K562 (cell line): ENCODE results near the gene ADCY9. TPM values are rescaled to one million over a fixed set of nuclear protein-coding genes. Genes with fewer than 3 reads are reported as not detected.

Experiments
- ADNP ChIP-seq: fragments of 200-800 bp; sonication (Bioruptor generic); IDR thresholded peaks from 2 replicates; pipeline ENCODE4 v1.6.1; 2016; ENCODE audit warnings: missing genetic modification characterization, missing compliant biosample characterization
- ARID3B ChIP-seq: fragments of 250-450 bp; sonication (Bioruptor Pico); IDR thresholded peaks from 2 replicates; pipeline ENCODE4 v1.4.0; 2020; ENCODE audit warnings: borderline replicate concordance
- CBX1 ChIP-seq: sonication (generic); IDR thresholded peaks from 2 replicates; pipeline ENCODE4 v1.6.1; 2016; ENCODE audit warnings: antibody characterized with exemption, low read depth, mild to moderate bottlenecking
- CBX2 ChIP-seq: fragments of 200-600 bp; sonication (generic); IDR thresholded peaks from one replicate; pipeline ENCODE4 v1.6.1; 2012; ENCODE audit warnings: mild to moderate bottlenecking, low read length, inconsistent platforms; ENCODE audit not compliant: insufficient read depth, poor library complexity, severe bottlenecking
- CC2D1A ChIP-seq: fragments of 450-650 bp; IDR thresholded peaks from 2 replicates; pipeline ENCODE4 v1.6.1; 2017; ENCODE audit warnings: mild to moderate bottlenecking
- CEBPB ChIP-seq: fragments of 450-650 bp; IDR thresholded peaks from 2 replicates; pipeline ENCODE4 v1.6.1; 2016; ENCODE audit warnings: missing genetic modification characterization, missing compliant biosample characterization
- CREB1 ChIP-seq, 2 experiments: sonication (generic) in 1 of 2; formaldehyde crosslinking in 1 of 2; IDR thresholded peaks; 2 replicates each; pipeline versions ENCODE4 v1.6.1 to v1.8.0; 2012 to 2022; ENCODE audit warnings: inconsistent platforms in 1 of 2, mild to moderate bottlenecking in 1 of 2, missing genetic modification reagents in 1 of 2, moderate library complexity in 1 of 2
- DIDO1 ChIP-seq: fragments of 450-650 bp; IDR thresholded peaks from 2 replicates; pipeline ENCODE4 v1.6.1; 2016; ENCODE audit warnings: low read depth, missing biosample characterization, missing genetic modification characterization
- ELF2 ChIP-seq: fragments of 250-450 bp; sonication (Bioruptor Pico); IDR thresholded peaks from 2 replicates; pipeline ENCODE4 v1.5.0; 2021; ENCODE audit warnings: mild to moderate bottlenecking
- ESRRA ChIP-seq: fragments of 450-650 bp; IDR thresholded peaks from 2 replicates; pipeline ENCODE4 v1.6.1; 2014; ENCODE audit warnings: low read depth, mild to moderate bottlenecking, moderate library complexity, borderline replicate concordance
- KAT8 ChIP-seq: fragments of 450-650 bp; IDR thresholded peaks from 2 replicates; pipeline ENCODE4 v1.6.1; 2016; ENCODE audit warnings: low read depth, mild to moderate bottlenecking
- KDM5B ChIP-seq: fragments of 200-600 bp; sonication (generic); IDR thresholded peaks from 2 replicates; pipeline ENCODE4 v1.6.1; 2012; ENCODE audit warnings: low read depth, mild to moderate bottlenecking, moderate library complexity, low read length, control low read depth, inconsistent platforms; ENCODE audit not compliant: insufficient replicate concordance
- MNT ChIP-seq, 2 experiments: fragments of 450-650 bp; conservative IDR thresholded peaks; 2 replicates each; pipeline ENCODE4 v1.6.1; 2017; ENCODE audit warnings: mild to moderate bottlenecking in 2 of 2, moderate library complexity in 2 of 2
- NR2C1 ChIP-seq, 2 experiments: fragments of 450-650 bp; IDR thresholded peaks; 2 replicates each; pipeline ENCODE4 v1.6.1; 2017; ENCODE audit warnings: mild to moderate bottlenecking in 2 of 2, antibody characterized with exemption in 1 of 2, inconsistent platforms in 1 of 2, missing compliant biosample characterization in 1 of 2, missing genetic modification characterization in 1 of 2
- POLR3G ChIP-seq: IDR thresholded peaks from 2 replicates; pipeline ENCODE4 v1.6.1; 2011; ENCODE audit not compliant: insufficient read length, insufficient replicate concordance; ENCODE audit errors: extremely low read depth
- RHOXF2B ChIP-seq: fragments of 250-450 bp; sonication (Bioruptor Pico); conservative IDR thresholded peaks from 2 replicates; pipeline ENCODE4 v1.5.1; 2021
- TFAP4 ChIP-seq: sonication (generic); formaldehyde crosslinking; IDR thresholded peaks from 2 replicates; pipeline ENCODE4 v1.8.0; 2022; ENCODE audit warnings: missing genetic modification reagents, mild to moderate bottlenecking, moderate library complexity, borderline replicate concordance
- ZBTB34 ChIP-seq: fragments of 250-450 bp; sonication (Bioruptor Pico); IDR thresholded peaks from 2 replicates; pipeline ENCODE4 v1.8.0; 2021; ENCODE audit warnings: mild to moderate bottlenecking, moderate library complexity
- ZBTB7A ChIP-seq: IDR thresholded peaks from 2 replicates; pipeline ENCODE4 v1.6.1; 2011; ENCODE audit warnings: low read depth, mild to moderate bottlenecking, low read length, moderate library complexity, borderline replicate concordance; ENCODE audit not compliant: control insufficient read depth
- ZNF124 ChIP-seq: sonication (generic); formaldehyde crosslinking; IDR thresholded peaks from 2 replicates; pipeline ENCODE4 v1.8.1; 2022; ENCODE audit warnings: missing genetic modification reagents
- ZNF274 ChIP-seq: IDR thresholded peaks from 2 replicates; pipeline ENCODE4 v1.6.1; 2011; ENCODE audit warnings: low read depth, mild to moderate bottlenecking, low read length, moderate library complexity, borderline replicate concordance
- ZNF57 ChIP-seq: fragments of 450-650 bp; formaldehyde crosslinking; IDR thresholded peaks from 2 replicates; pipeline ENCODE4 v1.4.0; 2020; ENCODE audit warnings: mild to moderate bottlenecking, moderate library complexity
- ZNF79 ChIP-seq: fragments of 250-450 bp; sonication (Bioruptor Pico); IDR thresholded peaks from 2 replicates; pipeline ENCODE4 v1.4.0; 2020; ENCODE audit warnings: low read depth, mild to moderate bottlenecking, moderate library complexity
- ZSCAN29 ChIP-seq: fragments of 450-650 bp; IDR thresholded peaks from 2 replicates; pipeline ENCODE4 v1.6.1; 2017
- polyA plus RNA-seq, 8 experiments: library from polyadenylated mRNA; depleted of rRNA in 4 of 8; stranded (reverse) in 5 of 8; unstranded in 3 of 8; fragments of >200 nt; fragmentation: Nextera tagmentation in 2 of 8; fragmentation: Illumina TruSeq in 1 of 8; extraction: Ambion mirVana in 2 of 8; extraction: Trizol in 1 of 8; gene quantifications; 2 replicates each; pipeline versions ENCODE4 v1.2.1 to v1.2.3, GENCODE V29; 2011 to 2014; ENCODE audit warnings: inconsistent platforms in 1 of 8, missing spikeins in 1 of 8
- total RNA-seq, 7 experiments: library from RNA; depleted of rRNA in 6 of 7; stranded (reverse); fragments of >200 nt in 6 of 7; fragmentation: Illumina TruSeq in 2 of 7; extraction: Trizol in 2 of 7; gene quantifications; 2 replicates each; pipeline versions ENCODE4 v1.2.1 to v1.2.3, GENCODE V29; 2011 to 2021; ENCODE audit warnings: low replicate concordance in 1 of 7

Gene ADCY9
- total and polyA plus RNA-seq, 9 of the 15 experiments (the other 6 are each of a cell fraction or from before 2014, with no cell fraction given): 0.03 to 0.29 (median 0.17) TPM

GRCh38 chr16:3983081-3983520 is 133.1 kb downstream of the ADCY9 start (continued):
- TF ChIP-seq TFAP4 (peak; percentile 90), KAT8 (no peak), NR2C1 (IDR thresholded peaks at IDR 0.05) (no peak), NR2C1 (tag; IDR thresholded peaks at IDR 0.05) (no peak), ZNF274 (no peak), ZNF79 (CRISPR knock-in tag) (no peak), ZNF124 (CRISPR knock-in tag) (no peak), ELF2 (CRISPR knock-in tag) (no peak), CREB1 (IDR thresholded peaks at IDR 0.05) (no peak), CREB1 (CRISPR knock-in tag; IDR thresholded peaks at IDR 0.05) (peak; percentile 36), MNT (conservative IDR thresholded peaks at IDR 0.05) (peak in 1 of 2 experiments; percentile 80; a peak in 3 of 4 replicates), CBX2 (no peak), DIDO1 (tag) (no peak), ESRRA (peak; percentile 31; the same call in 1 of the 2 replicates), ZNF57 (CRISPR knock-in tag) (no peak), ZBTB7A (no peak), CBX1 (0 out of 2 replicates have a peak, but pooled peaks have one; percentile 23), ZBTB34 (CRISPR knock-in tag) (no peak), ADNP (tag) (no peak), ZSCAN29 (no peak), KDM5B (no peak), POLR3G (no peak), CC2D1A (0 out of 2 replicates have a peak, but pooled peaks have one; percentile 20), CEBPB (tag) (no peak), ARID3B (CRISPR knock-in tag) (no peak), RHOXF2B (CRISPR knock-in tag) (no peak)
